Choroid plexus epithelial cell (primary cell): ENCODE results near the gene SLC25A22.
A peak's percentile ranks its signal among the peaks of the same experiment; 100 is the strongest.

Experiments
- DNase-seq: peaks from one replicate; pipeline ENCODE4 v3.0.0-alpha.2; 2010; ENCODE audit warnings: low read depth
- H3K4me3 ChIP-seq: 2 replicates; pipeline ENCODE4 v1.5.1; 2011; ENCODE audit warnings: low read depth, mild to moderate bottlenecking, control low read depth, low read length, moderate library complexity
- CTCF ChIP-seq: conservative IDR thresholded peaks from 2 replicates; pipeline ENCODE4 v1.5.1; 2011; ENCODE audit warnings: low read depth, mild to moderate bottlenecking, control low read depth, inconsistent platforms, low read length, moderate library complexity

Gene SLC25A22

GRCh38 chr11:786235-787083 is 11.6 kb downstream of the SLC25A22 start:
- DNase-seq = no peak
- no peak overlapping the region for H3K4me3 ChIP-seq
- TF ChIP-seq CTCF = no peak

- H3K4me3 ChIP-seq = no peak overlapping the region
- TF ChIP-seq CTCF = peak; percentile 88
- peak; percentile 81 for DNase-seq
Measured at GRCh38 chr11:783581-784015, 14.5 kb downstream of the SLC25A22 start.

- H3K4me3 ChIP-seq = no peak overlapping the region
- DNase-seq = no peak
- no peak for TF ChIP-seq CTCF
Measured at GRCh38 chr11:782264-783174, 15.6 kb downstream of the SLC25A22 start.

- no peak for TF ChIP-seq CTCF
- no peak for DNase-seq
Measured at GRCh38 chr11:779955-780532, 18.0 kb downstream of the SLC25A22 start.

GRCh38 chr11:778976-779954 is 18.8 kb downstream of the SLC25A22 start:
- no peak overlapping the region for H3K4me3 ChIP-seq
- TF ChIP-seq CTCF = no peak
- no peak for DNase-seq

More at GRCh38 chr11:779955-780532, 18.0 kb downstream of the SLC25A22 start:
- no peak overlapping the region for H3K4me3 ChIP-seq
